Fibroblast of gingiva (primary cell): ENCODE data around the gene DCAF11.
A peak's percentile ranks its signal among the peaks of the same experiment; 100 is the strongest.

Experiments used
- DNase-seq: peaks from one replicate; pipeline ENCODE4 v3.0.0-alpha.2; 2011; ENCODE audit warnings: low read depth

Gene DCAF11

DNA sequence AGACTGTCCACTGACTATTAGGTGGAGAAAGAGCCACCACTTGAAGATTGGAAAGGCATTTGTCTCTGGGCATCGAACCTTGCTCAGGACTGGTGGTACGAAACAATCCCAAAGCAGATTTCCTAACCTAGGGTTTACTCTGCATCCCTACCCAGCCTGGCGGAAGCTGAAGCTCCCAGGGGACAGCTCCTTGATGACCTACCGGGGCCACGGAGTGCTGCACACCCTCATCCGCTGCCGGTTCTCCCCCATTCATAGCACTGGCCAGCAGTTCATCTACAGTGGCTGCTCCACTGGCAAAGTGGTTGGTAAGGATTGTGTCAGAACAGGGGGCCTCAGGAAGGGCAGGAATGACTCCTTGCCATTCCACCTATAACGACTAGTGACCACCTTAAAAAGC is 6.6 kb downstream of the DCAF11 start:
- DNase-seq: no peak

DNA sequence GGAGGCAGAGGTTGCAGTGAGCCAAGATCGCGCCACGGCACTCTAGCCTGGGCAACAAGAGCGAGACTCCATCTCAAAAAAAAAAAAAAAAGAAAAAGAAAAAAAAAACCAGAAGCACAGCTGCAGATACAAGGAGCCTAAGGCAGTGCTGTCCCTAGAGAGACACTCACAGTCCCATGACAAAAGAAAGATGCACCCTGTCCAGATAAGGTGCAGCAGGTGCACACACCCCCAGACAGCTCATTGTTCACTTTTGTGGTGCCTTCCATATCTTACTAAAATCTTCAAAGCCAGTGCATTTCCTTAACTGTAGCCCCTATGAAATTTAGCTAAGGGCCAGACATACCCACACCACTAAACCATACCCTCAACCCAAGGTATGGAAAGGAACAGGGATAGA is 7.8 kb downstream of the DCAF11 start:
- no peak for DNase-seq

DNA sequence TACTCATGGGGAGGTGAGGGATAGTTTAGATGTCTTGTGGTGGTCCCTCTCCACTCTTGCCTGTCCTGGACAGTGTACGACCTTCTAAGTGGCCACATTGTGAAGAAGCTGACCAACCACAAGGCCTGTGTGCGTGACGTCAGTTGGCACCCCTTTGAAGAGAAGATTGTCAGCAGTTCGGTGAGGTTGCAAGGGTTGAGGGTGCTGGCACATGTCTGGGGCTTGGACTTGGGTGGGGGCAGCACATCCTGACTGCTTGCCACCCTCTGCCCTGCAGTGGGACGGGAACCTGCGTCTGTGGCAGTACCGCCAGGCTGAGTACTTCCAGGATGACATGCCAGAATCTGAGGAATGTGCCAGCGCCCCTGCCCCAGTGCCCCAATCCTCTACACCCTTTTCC is 8.3 kb downstream of the DCAF11 start:
- DNase-seq: no peak

DNA sequence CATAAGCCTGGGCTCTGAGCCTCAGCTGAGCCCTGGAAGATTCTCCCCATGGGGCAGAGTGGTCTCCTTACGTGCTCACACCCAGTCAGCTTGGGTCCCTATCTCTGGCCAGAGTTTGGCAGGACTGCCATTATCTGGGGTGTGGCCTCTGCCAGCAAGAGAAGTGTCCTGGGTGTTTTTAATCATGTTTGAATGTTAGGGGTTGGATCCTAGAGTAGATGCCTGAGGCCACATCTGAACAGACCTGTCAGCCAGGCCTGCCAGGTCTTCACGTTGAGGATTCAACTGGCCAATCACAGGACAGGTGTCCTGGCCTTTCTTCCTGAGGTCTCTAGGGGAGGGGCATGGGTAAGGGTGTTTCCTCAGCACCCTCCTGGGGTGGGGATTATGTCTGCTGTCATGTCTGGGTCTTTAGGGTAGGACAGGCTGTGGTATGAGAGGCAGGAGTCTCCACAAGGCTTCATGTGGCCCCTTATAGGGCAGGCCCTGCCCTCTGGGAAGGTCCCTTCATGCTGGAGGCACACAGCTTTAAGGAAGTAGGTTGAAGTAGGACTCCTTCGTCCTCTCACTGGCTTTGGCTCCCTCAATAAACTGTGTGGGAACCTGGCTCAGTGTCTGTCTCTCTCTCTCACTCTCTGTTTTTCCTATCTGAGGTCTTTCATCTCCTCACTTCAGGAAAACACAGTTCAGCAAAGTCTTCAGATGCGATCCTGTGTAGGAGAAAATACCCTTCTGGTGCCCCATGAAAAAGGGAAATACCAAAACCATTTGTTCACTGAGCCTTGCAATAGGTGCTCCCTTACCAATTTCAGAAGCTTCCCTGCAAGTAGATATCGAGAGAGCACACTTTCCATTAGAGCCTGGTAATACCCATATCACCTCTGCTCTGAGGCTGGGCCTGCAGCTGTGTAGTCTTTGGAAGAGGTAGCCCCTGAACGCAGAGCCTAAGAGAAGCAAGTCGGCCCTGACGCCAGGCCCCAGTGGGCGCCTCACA is 9.1 kb downstream of the DCAF11 start:
- DNase-seq: no peak

DNA sequence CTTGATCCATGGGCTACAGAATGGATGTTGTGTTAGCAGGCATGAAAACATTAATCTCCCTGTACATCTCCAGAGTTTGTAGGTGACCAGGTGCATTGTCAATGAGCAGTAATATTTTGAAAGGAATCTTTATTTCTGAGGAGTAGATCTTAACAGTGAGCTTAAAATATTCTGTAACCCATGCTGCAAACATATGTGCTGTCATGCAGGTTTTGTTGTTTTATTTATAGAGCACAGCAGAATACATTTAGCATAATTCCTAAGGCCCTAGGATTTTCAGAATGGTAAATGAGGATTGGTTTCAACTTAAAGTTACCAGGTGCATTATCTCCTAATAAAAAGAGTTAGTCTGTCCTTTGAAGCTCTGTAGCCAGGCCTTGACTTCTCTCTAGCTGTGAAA is 12.4 kb downstream of the DCAF11 start:
- DNase-seq: no peak

DNA sequence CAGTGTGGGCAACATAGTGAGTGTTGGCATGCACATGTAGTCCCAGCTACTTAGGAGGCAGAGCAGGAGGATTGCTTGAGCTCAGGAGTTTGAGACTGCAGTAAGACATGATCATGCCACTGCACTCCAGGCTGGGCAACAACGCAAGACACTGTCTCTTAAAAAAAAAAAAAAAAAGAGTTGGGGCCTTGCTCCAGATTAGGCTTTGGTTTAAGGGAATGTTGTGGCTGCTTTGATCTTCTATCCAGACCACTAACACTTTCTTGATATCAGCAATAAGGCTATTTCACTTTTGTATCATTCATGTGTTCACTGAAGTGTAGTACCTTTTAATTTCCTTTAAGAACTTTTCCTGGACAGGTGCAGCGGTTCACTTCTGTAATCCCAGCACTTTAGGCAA is 13.1 kb downstream of the DCAF11 start:
- DNase-seq: no peak

DNA sequence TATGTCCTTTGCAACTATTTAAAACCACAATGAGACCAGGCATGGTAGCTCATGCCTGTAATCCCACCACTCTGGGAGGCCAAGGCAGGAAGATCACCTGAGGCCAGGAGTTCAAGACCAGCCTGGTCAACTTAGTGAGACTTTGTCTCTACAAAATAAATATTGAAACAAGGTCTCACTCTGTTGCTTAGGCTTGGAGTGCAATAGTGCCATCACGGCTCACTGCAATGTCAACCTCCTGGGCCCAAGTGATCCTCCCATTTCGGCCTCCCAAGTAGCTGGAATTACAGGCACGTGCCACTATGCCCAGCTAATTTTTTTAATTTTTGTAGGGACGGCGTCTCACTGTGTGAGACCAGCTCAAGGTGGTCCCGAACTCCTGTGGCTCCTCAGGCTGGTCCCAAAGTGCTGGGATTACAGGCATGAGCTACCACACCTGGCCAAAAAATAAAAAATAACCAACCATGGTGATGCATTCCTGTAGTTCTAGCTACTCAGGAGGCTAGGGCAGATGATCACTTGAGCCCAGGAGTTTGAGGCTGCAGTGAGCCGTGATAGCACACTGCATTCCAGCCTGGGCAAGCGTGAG is 14.9 kb downstream of the DCAF11 start:
- no peak for DNase-seq

DNA sequence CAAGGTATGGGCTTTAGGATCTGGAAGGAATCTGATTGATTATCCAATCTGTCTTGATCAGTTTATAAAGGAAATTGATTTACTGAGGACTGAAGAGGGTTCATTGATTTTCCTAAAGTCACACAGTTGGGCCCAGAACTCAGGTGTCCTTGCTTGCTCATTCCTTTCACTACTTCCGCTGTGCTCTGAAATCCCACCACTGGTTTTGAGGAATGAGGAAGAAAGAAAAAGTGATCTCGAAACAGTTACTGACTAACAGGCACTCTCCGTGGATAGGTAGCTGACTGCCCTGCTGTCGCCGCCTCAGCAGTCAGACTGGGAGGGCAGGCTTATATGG is 15.8 kb downstream of the DCAF11 start, which contains the start of gene FITM1:
TSS of gene FITM1 (plus strand) at position 280 of the 337 bp plus-strand sequence. CDS start 905 bp downstream, outside the sequence.
- DNase-seq: no peak

DNA sequence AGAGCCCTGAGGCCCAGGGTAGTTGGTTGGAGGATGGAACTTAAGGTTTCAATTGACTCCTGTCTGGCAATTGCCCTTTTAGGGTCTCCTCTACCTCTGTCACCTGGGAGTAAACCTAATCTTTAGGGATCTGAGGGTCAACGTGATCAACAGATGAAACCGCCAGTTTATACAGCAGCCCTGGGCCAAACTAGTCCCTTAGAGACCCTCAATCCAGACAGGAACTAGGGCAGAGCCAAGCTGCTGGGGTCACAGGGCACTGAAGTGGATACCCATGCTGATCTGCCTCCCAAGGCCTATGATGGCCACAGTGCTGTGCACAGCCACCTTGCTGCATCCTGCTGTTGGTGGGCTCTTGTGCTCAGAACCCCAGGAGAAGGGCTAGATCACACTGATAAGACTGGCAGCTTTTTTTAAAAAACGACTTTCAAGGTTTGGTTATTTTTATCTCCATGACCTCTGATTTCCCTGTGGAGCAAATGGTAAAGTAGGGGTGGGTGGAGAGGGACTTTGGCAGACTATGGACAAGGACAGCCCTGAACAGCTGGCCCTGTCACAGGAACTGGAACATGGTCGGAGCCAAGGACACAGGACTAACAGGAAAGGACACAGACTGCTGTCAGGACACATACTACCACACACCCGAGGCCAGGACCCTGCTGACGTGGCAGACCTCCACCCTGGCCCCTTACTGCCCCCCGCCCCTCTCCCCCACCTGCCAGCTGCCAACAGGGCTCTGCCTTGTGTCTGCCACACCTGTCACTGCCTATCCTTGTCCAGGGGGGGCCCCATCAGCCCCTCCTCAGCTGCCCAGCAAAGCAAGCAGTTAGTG is 16.4 kb downstream of the DCAF11 start:
- DNase-seq: no peak

DNA sequence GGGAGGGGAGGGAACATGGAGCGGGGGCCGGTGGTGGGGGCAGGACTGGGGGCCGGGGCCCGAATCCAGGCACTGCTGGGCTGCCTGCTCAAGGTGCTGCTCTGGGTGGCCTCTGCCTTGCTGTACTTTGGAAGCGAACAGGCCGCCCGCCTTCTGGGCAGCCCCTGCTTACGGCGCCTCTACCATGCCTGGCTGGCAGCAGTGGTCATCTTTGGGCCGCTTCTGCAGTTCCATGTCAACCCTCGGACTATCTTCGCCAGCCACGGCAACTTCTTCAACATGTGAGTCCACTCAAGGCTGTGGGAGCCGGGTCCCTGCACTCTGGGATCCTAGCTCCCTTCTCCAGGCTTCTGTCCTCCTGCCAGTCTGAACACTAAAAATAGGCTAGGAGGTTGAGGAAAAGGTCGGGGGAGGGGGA is 17.0 kb downstream of the DCAF11 start:
- DNase-seq: no peak

DNA sequence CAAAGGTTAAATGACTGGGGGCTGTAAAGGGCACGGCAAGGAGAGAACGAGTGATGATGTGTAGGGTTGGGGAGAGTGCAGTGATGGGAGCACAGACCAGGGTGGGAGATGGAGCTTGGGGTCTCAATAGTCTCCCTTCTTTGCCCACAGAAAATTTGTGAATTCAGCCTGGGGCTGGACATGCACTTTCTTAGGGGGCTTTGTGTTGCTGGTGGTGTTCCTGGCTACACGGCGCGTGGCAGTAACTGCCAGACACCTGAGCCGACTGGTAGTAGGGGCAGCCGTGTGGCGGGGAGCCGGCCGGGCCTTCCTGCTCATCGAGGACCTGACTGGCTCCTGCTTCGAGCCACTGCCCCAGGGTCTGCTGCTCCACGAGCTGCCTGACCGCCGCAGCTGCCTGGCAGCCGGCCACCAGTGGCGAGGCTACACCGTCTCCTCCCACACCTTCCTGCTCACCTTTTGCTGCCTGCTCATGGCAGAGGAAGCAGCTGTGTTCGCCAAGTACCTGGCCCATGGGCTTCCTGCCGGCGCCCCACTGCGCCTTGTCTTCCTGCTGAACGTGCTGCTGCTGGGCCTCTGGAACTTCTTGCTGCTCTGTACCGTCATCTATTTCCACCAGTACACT is 17.6 kb downstream of the DCAF11 start:
- DNase-seq: no peak

DNA sequence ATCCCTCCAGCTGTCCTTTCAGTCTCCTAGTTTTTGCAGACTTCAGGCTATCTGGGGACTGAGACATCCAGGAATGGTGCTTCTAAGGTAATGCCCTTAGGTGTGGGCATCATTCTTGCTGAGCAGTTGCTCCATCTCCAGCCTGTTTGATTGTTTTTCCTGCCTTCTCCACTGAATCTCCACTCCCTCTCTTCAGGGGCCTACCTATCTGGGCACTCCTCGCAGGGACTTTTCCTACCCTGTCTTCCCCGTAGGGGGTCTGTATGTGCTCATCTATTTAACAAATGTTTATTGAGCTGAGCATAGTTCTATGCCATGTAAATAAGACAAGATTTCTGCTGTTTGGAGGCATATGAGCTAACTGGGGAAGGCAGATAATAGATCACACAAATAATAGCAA is 18.4 kb downstream of the DCAF11 start:
- no peak for DNase-seq

DNA sequence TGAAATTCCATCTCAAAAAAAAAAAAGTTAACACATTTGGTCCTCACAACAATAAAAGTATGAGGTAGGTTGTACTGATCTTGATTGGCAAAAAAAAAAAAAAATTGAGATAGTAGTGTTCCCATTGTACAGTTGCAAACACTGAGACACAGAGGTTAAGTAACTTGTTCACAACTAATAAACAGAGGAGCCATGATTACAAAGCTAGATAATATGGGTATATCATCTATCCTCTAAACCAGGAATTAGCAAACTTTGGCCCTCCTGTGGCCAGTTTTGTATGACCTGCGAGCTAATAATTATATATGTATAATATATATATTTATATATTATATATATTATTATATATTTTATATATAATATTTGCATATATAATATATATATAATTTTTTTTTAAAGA is 19.2 kb downstream of the DCAF11 start:
- no peak for DNase-seq

DNA sequence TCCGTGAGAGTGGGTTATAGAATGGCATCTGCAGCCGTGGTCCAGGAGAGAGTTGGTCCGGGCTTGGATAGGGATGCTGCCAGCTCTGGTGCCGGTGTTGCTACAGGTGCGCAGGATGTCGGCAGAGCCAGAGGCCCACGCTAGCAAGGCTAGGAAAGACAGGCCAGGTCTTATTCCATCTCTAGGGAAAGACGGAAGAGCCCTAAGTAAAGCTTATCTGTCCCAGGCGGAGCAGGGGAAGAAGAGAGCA is 20.9 kb downstream of the DCAF11 start:
- no peak for DNase-seq

DNA sequence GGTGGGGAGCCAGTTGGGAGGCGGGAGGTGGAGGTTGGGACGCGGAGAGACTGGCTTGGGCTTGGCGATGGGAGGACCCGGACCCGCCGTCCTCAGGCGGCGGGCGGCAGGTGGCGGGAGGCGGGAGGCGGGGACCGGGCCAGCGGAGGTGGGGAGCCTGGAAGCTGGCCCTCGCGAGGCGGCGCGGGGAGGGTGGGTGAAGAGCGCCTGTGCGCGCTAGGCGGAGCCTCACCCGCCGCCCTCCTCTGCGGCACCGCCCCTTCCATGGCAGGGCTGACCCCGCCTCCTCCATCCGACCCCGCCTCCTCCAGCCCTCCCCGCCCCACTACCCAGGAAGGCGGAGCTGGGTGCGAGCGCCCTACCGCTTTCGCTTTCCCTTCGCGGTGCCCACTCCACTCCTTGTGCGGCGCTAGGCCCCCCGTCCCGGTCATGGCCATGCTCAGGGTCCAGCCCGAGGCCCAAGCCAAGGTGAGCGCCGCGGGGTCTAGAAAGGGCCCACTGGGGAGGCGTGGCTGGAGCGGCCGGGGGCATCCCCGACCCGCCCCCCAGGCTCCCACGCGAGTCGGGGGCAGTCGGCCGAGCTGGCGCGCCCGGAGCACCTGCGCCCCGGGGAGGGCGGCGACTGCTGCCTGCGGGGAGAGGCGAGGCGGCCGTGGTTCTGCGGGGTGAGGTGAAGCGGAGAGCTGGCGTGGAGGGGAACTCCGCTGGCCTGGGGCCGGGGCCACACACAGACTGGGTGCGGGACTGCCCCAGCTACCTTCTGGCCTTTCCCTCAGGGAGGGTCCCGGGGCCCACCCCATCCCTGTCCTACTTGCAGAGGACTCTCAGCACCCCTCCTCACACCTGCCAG is 21.5 kb downstream of the DCAF11 start, which contains the start of gene PSME1:
TSS of gene PSME1 (plus strand) at position 361 of the 850 bp plus-strand sequence. CDS start at position 430, 69 bp downstream.
- peak; percentile 83 for DNase-seq

DNA sequence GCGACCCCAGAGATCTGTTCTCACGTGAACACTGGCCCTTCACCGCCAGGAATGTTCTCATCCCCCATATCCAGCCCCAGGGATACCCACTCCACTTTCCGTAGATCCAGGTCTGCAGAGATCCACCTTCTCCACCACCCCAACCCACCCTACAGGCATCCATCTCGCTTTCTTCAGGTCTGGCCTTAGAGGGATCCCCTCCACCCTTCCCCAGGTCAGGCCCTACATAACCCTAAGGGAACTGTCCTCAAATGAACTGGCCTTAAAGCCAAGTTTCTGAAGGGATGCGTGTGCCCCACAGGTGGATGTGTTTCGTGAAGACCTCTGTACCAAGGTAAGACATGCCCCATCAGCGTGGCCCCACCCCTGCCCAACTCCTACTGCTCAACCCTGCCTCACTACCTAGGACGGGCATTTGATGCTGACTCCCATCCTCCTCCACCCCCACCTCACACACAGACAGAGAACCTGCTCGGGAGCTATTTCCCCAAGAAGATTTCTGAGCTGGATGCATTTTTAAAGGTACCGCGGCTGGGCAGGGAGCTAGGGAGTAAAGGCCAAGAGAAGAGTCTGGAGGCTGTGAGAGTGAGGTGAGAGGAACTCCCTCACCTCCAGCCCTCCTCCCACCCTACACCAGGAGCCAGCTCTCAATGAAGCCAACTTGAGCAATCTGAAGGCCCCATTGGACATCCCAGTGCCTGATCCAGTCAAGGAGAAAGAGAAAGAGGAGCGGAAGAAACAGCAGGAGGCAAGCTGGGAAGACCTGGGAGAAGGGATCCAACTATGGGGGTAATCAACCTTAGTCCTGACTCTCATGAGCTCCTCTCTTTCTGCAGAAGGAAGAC is 22.3 kb downstream of the DCAF11 start:
- DNase-seq: no peak

DNA sequence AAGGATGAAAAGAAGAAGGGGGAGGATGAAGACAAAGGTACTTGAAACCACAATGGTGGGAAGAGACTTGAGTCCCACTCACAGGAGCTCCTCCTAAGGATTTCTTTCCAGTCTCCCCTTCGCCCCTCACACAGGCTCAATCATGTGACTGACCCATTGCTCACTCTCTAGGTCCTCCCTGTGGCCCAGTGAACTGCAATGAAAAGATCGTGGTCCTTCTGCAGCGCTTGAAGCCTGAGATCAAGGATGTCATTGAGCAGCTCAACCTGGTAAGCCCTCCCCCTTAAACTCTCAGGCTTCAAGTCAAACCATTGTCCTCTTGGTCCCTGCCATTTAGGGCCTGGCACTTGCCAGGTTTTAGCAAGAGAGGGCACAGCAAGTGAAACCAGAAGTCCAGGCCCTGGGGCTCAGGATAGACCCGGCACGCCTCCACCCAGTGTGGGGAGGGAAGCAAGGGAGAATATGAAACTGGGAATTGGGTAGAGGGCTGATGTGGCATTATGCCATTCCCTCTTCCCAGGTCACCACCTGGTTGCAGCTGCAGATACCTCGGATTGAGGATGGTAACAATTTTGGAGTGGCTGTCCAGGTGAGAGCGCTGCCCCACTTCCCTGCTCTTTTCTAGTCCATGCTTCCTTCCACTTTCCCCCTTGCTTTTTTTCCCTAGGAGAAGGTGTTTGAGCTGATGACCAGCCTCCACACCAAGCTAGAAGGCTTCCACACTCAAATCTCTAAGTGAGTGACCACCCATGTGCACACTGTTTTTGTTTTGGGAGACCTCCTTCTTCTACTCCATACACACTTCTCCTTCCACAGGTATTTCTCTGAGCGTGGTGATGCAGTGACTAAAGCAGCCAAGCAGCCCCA is 23.2 kb downstream of the DCAF11 start:
- no peak for DNase-seq

DNA sequence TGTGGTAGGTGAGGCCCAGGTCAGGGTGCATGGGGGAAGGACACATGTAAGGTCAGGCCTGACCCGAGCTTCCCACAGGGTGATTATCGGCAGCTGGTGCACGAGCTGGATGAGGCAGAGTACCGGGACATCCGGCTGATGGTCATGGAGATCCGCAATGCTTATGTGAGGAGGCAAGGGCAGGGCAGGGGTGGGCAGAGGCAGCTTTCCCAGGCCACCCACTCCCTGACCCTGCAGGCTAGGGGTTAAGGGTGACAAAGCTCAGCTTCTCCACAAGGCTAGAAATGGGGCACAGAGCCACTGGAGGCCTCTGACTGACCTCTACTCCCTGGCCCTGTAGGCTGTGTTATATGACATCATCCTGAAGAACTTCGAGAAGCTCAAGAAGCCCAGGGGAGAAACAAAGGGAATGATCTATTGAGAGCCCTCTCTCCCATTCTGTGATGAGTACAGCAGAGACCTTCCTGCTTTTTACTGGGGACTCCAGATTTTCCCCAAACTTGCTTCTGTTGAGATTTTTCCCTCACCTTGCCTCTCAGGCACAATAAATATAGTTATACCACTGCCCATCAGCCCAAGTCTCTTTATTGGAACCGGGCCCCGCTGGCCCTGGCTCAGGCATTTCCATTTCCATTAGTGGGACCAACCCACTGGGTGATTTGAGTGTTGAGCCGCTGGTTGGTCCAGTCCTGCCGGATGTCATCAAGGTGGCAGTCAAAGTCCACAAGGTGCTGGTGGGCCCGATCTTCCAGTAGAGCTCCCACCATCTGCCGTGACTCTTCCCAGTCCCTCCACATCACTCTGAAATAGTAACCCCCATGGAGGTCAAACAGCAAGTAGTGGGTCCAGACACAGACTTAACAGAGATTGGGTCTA is 24.1 kb downstream of the DCAF11 start:
- no peak for DNase-seq
